GM19351 (cell line): ENCODE data around the gene TMEM43.

Experiments used
- ATAC-seq: cut with Tn5 transposase; IDR thresholded peaks from one replicate; pipeline ENCODE4 v1.9.1; 2021; ENCODE audit warnings: mild to moderate bottlenecking, moderate library complexity; ENCODE audit not compliant: unreplicated experiment

TMEM43 gene

DNA sequence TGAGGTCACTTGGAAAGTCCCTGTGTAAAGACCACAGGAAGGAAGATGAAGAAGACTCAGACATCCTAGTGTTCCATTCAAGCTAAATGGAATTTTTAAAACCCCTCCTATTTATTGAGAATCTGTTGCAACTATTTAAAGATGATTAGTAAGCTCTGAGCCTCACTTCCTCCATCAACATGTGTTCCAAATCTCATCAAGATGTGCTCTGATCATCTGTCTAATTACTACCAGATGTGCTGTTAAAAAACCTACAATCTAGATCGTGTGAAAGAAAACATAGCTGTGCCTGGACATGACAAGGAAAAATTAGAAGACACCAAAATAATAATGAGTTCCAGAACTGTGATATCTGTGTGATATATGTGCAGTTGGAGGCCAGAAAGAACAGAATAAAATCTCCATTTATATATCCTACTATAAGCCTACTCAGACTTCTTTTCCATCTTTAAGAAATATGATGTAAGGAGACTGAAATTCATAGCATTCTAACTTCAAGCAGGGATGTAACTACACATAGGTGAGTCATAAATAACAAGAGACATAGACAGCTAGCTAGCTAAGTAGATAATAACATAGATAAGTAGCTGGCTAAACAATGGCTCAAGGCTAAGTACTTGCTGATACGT is 45.8 kb downstream of the TMEM43 start:
- no peak for ATAC-seq

DNA sequence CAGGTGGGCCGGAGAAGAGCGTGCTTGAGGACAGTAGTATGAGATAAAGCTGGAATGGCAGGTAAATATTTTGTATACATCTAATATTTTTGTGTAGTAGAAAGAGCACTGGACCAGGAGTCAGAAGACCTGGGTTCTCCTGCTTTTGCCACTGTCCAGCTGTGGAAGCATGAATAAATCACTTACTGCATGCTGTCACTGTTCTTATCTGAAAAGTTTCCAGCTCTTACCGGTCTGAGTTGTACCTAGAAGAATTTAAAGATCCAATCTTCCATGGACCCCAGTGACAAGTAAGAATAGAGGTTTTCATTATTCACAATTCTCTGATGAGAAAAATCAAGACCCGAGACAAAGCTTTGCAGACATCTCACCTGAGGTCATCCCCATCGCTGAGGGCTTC is 47.6 kb downstream of the TMEM43 start:
- no peak for ATAC-seq

DNA sequence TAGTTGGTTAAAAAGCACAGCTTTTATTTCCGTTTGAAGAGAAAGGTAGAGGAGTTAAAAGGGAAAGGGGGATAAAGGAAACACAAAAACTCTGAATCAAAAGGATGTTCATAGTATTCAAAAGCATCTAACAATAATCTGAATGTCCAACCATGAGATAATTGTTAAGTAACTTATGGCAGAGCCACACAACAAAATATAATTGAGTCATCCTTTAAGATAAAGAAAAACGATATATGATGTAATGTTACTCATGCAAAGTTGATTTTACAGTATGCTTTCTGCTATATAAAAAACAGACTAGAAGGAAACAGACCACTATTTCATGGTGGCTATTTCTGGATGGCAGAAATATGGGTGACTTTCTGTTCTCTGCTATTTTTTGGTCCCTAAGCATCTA is 49.6 kb downstream of the TMEM43 start:
- no peak for ATAC-seq

DNA sequence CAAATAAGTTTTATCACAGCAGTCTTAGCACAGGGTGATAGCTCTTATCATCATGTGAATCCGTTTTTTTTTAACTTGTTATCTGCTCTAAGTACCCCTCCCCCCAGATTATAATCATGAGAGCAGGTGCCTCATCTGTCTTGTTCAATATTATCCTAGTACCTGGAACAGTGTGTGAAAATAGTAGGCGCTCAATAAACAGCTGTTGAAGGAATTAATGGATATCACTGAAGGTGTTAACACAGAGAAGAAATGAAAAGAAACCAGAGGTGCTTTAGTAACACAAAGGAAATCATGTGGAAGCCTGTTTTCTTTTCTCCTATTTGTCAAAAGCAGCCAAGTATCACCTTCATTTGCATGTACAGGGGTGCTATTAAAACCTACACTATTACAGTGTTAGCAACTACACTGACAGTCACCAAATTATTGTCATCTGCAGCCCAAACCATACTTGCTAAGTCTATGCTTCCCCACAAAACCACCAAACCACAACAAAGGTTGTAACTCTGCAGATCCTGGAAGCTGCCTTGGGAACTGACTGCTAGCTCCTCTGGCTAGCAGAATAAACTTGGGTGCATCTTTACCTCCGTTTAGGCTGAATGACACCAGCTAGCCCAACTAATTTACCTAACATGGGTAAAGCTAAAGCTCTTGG is 50.7 kb downstream of the TMEM43 start:
- ATAC-seq, result peak; percentile 24

GRCh38 chr3:14177580-14178246 is 52.9 kb downstream of the TMEM43 start:
- no peak for ATAC-seq

DNA sequence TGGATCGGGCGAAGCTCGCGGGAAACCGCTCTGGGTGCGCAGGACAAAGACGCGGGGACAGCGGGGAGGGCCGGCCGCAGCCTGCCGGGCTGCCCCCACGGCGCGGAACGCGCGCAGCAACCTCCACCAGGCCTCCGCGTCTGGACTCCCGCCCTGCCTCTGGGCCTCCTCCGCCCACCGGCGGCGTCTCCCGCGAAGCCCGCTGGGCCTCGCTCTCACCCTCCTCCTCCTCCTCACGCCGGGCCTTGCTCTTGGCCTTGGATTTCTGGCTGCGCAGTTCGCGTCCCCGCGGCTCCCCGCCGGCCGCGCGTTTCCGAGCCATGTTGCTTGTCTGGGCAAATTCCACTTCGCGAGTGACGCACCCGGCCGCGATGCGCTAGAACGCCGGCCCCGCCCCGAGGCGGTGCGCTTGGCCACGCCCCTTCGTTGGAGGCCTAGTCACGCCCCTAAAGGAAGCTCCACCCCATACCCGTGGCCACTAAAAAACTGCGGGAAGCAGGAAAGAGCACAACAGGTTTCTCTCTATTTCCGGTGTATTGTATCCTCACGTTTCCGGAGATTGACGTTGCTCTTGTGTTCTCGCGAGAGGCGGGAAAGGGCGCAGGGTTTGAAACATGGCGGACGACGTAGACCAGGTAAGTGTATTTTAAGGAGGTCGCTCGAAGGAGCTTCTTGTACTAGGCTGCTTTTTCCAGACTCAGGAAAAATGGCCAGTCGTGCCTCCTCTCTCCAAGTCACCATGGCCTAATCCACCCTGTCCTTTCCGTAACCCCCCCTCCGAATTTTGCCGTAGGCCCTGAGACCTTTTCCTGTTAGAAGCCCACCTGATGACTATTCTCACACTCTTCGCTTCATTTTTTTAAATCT is 53.6 kb downstream of the TMEM43 start, which contains the start of the genes LSM3 and XPC:
Gene LSM3 (plus strand): TSS at position 571 of the 867 bp plus-strand sequence. CDS start 44 bp downstream, at position 615.
Gene XPC (minus strand): TSS at position 355 of the 867 bp plus-strand sequence. CDS start 33 bp downstream, at position 322.
- peak; percentile 89 for ATAC-seq

GRCh38 chr3:14179114-14179465 is 54.2 kb downstream of the TMEM43 start:
- no peak for ATAC-seq

GRCh38 chr3:14179795-14180194 is 54.9 kb downstream of the TMEM43 start:
- no peak for ATAC-seq

DNA sequence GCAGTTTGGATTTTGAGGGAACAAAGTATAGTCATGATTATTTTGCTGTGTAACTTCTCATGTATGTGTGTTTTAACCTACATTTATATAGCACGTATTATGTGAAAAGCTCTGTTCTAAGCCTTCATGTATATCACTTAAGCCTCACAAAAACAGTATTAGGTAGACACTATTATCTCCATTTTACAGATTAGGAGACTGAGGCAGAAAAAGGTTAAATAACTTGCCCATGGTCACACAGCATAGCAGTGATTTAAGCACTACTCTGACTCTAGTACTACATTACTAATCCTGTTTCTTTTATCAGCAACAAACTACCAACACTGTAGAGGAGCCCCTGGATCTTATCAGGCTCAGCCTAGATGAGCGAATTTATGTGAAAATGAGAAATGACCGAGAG is 56.4 kb downstream of the TMEM43 start:
- no peak for ATAC-seq

DNA sequence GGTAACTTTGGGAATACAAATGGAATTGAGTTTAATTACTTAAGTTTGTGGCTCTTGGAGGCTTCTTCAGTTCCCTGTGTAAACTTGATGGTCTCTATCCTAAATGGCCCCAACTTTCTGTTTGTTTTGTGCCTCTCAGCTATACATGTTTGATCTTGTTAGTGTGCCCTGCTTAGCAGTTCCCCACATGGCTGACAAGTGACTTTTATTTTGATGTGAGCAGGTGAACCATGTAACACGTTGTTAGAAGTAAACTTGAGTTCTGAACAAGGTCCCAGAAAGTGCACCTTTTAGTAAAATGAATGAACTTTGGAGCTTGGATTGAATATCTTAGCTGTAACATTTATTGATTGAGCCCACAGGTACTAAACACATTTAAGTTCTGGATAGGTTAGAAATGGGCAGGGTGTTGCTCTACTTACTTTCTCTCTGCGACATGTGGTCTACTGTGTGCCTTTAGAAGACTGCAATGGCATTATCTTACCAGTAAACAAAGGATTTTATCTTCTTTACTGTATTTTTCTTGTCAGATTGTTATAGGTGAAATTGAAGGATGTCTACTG is 58.2 kb downstream of the TMEM43 start:
- ATAC-seq, result no peak

- no peak for ATAC-seq
These were observed 62.1 kb downstream of the TMEM43 start for GRCh38 chr3:14186854-14187458.

- no peak for ATAC-seq
These were observed 63.3 kb downstream of the TMEM43 start for GRCh38 chr3:14188041-14188754.
